ENCODE measurements around the gene UQCC5.

- TF ChIP-seq TAF1 (IDR thresholded peaks at IDR 0.05; ENCODE audit: borderline replicate concordance, insufficient read depth, low read length): no peak
- TF ChIP-seq SIN3A (IDR thresholded peaks at IDR 0.05; ENCODE audit: borderline replicate concordance, insufficient read depth, low read length): no peak
- no peak for TF ChIP-seq POLR2AphosphoS5 (IDR thresholded peaks at IDR 0.05; ENCODE audit: low read depth, low read length)
- TF ChIP-seq REST (IDR thresholded peaks at IDR 0.05; ENCODE audit: insufficient read depth in 1 of 2, low read depth in 2 of 2, low read length in 2 of 2): no peak
Measured at GRCh38 chr3:52512105-52512504, 24.3 kb upstream of the UQCC5 start.
